Osteocyte (in vitro differentiated cells): ENCODE results near the gene ARHGAP12. TPM values are rescaled to one million over a fixed set of nuclear protein-coding genes. Genes with fewer than 3 reads are reported as not detected.
"Not testable (repeated sequence)": the region's sequence is repeated elsewhere in the genome, so short reads cannot be mapped to it uniquely, and the experiment has no call there.

ENCODE experiments used
- DNase-seq: peaks from one replicate; pipeline ENCODE4 v3.0.0; 2021; ENCODE audit warnings: mixed read lengths; ENCODE audit not compliant: unreplicated experiment; ENCODE audit errors: extremely low spot score
- H3K27ac Mint-ChIP-seq: one replicate; pipeline ENCODE4 v1.8.0; 2021; ENCODE audit warnings: mild to moderate bottlenecking, mixed read lengths; ENCODE audit not compliant: unreplicated experiment
- H3K27me3 Mint-ChIP-seq: one replicate; pipeline ENCODE4 v1.8.0; 2021; ENCODE audit warnings: mixed read lengths; ENCODE audit not compliant: unreplicated experiment
- H3K36me3 Mint-ChIP-seq: one replicate; pipeline ENCODE4 v1.8.0; 2021; ENCODE audit warnings: mixed read lengths; ENCODE audit not compliant: unreplicated experiment
- H3K4me1 Mint-ChIP-seq: one replicate; pipeline ENCODE4 v1.8.0; 2021; ENCODE audit warnings: mixed read lengths; ENCODE audit not compliant: unreplicated experiment
- H3K4me3 Mint-ChIP-seq: one replicate; pipeline ENCODE4 v1.8.0; 2021; ENCODE audit warnings: mild to moderate bottlenecking, moderate library complexity, mixed read lengths; ENCODE audit not compliant: unreplicated experiment
- H3K9me3 Mint-ChIP-seq: one replicate; pipeline ENCODE4 v1.8.0; 2021; ENCODE audit warnings: mixed read lengths; ENCODE audit not compliant: unreplicated experiment
- total RNA-seq: library from RNA; stranded (reverse); gene quantifications from 2 replicates; pipeline ENCODE4 v1.2.1, GENCODE V29; 2021
- TF ChIP-seq, protein P1 (sequence below): fragments of 200-600 bp; sonication (generic); IDR thresholded peaks from 2 replicates; pipeline ENCODE4 v1.5.0; 2021; ENCODE audit warnings: antibody characterized with exemption, mild to moderate bottlenecking, moderate library complexity

The ARHGAP12 gene
- total RNA-seq, 1 donor from 2014 or later = 18.8 TPM

- Mint-ChIP-seq H3K4me1 (peaks cover 10% of the 10 kb centered on the region), H3K9me3 (no peaks in the 10 kb centered on the region), H3K4me3 (no peak overlapping the region), H3K27ac (no peak overlapping the region), H3K27me3 (no peaks in the 10 kb centered on the region), H3K36me3 (peaks cover 24% of the 10 kb centered on the region)
- TF ChIP-seq, protein P1, sequence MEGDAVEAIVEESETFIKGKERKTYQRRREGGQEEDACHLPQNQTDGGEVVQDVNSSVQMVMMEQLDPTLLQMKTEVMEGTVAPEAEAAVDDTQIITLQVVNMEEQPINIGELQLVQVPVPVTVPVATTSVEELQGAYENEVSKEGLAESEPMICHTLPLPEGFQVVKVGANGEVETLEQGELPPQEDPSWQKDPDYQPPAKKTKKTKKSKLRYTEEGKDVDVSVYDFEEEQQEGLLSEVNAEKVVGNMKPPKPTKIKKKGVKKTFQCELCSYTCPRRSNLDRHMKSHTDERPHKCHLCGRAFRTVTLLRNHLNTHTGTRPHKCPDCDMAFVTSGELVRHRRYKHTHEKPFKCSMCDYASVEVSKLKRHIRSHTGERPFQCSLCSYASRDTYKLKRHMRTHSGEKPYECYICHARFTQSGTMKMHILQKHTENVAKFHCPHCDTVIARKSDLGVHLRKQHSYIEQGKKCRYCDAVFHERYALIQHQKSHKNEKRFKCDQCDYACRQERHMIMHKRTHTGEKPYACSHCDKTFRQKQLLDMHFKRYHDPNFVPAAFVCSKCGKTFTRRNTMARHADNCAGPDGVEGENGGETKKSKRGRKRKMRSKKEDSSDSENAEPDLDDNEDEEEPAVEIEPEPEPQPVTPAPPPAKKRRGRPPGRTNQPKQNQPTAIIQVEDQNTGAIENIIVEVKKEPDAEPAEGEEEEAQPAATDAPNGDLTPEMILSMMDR = no peak
- no peak for DNase-seq
These were observed 22.6 kb downstream of the ARHGAP12 start for GRCh38 chr10:31906039-31906438.

GRCh38 chr10:31905586-31905985 is 23.0 kb downstream of the ARHGAP12 start:
- no peak overlapping the region for H3K27ac Mint-ChIP-seq

DNA sequence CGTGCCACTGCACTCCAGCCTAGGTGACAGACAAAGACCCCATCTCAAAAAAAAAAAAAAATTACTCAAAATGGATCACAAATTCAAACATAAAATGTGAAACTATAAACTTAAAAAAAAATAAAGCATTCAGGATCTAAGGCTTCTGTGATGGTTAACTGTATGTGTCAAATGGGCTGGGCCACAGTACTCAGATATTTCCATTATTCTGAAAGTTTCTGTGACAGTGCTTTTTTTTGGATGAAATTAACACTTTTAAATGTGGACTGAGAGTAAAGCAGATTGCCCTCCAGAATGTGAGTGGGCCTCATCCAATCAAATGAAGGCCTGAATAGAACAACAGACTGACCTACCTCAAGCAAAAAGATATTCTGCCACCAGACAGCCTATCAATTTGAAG is 26.0 kb downstream of the ARHGAP12 start:
- Mint-ChIP-seq H3K4me3 (no peak overlapping the region), H3K27me3 (no peaks in the 10 kb centered on the region), H3K9me3 (no peaks in the 10 kb centered on the region), H3K4me1 (peaks cover 15% of the 10 kb centered on the region), H3K36me3 (peaks cover 20% of the 10 kb centered on the region), H3K27ac (no peak overlapping the region)
- DNase-seq = no peak
- TF ChIP-seq, protein P1 = no peak

More at GRCh38 chr10:31905586-31905985, 23.0 kb downstream of the ARHGAP12 start:
- Mint-ChIP-seq H3K4me1 (peaks cover 10% of the 10 kb centered on the region), H3K27me3 (no peaks in the 10 kb centered on the region), H3K4me3 (no peak overlapping the region), H3K9me3 (no peaks in the 10 kb centered on the region), H3K36me3 (peaks cover 25% of the 10 kb centered on the region)
- no peak for DNase-seq
- TF ChIP-seq, protein P1 = no peak

- Mint-ChIP-seq H3K4me3 (no peak overlapping the region), H3K4me1 (peaks cover 18% of the 10 kb centered on the region), H3K27ac (peak overlapping the region; percentile 31), H3K27me3 (no peaks in the 10 kb centered on the region), H3K9me3 (no peaks in the 10 kb centered on the region), H3K36me3 (peaks cover 12% of the 10 kb centered on the region)
- TF ChIP-seq, protein P1 = no peak
- DNase-seq = no peak
These were observed 31.1 kb downstream of the ARHGAP12 start for GRCh38 chr10:31897506-31897905.

GRCh38 chr10:31896968-31897384 is 31.7 kb downstream of the ARHGAP12 start:
- H3K36me3 Mint-ChIP-seq = peaks cover 11% of the 10 kb centered on the region
- no peaks in the 10 kb centered on the region for H3K9me3 Mint-ChIP-seq
- DNase-seq = no peak
- peaks cover 18% of the 10 kb centered on the region for H3K4me1 Mint-ChIP-seq
- TF ChIP-seq, protein P1 = no peak
- H3K27ac Mint-ChIP-seq = peak overlapping the region; percentile 76
- no peak overlapping the region for H3K4me3 Mint-ChIP-seq
- no peaks in the 10 kb centered on the region for H3K27me3 Mint-ChIP-seq

DNA sequence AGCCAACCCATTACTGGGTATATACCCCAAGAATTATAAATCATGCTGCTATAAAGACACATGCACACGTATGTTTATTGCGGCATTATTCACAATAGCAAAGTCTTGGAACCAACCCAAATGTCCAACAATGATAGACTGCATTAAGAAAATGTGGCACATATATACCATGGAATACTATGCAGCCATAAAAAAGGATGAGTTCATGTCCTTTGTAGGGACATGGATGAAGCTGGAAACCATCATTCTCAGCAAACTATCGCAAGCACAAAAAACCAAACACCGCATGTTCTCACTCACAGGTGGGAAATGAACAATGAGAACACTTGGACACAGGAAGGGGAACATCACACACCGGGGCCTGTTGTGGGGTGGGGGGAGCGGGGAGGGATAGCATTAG is 32.9 kb downstream of the ARHGAP12 start:
- not testable (repeated sequence) for H3K27ac Mint-ChIP-seq, DNase-seq, H3K9me3 Mint-ChIP-seq, H3K4me3 Mint-ChIP-seq, H3K36me3 Mint-ChIP-seq, H3K27me3 Mint-ChIP-seq
- H3K4me1 Mint-ChIP-seq = peaks cover 18% of the 10 kb centered on the region
